GM23248 (cell line): ENCODE results near the gene NPAS3.

ENCODE experiments used
- EZH2 ChIP-seq: fragments of 200-600 bp; sonication (generic); IDR thresholded peaks from 2 replicates; pipeline ENCODE4 v1.6.1; 2018; ENCODE audit warnings: antibody characterized with exemption, mild to moderate bottlenecking; ENCODE audit not compliant: insufficient read depth, poor library complexity, severe bottlenecking
- EZH2phosphoT487 ChIP-seq: fragments of 200-600 bp; sonication (generic); IDR thresholded peaks from 2 replicates; pipeline ENCODE4 v1.6.1; 2018; ENCODE audit warnings: antibody characterized with exemption, moderate library complexity, mild to moderate bottlenecking, low read depth; ENCODE audit not compliant: insufficient read depth

DNA sequence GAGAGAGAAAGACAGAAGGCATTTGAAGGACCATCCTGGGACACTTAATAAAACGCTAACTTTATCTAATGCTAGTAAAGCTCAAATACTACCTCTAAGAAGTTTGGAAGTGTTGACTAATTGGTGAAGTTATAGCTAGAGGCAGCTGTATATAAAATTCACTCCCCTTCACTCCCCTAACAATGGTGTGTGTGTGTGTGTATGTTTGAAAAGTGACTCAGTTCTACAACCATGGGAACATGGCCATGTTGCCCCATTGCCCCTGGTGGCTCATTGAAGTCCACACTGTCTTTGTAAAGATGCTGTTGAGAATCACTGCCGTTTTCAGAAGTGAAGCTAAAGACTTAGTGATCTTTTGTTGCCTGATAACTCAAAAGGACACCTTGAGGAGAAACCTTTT, 262.4 kb downstream of the NPAS3 start:
- no peak for TF ChIP-seq EZH2
- TF ChIP-seq EZH2phosphoT487, result no peak
